Ovary (tissue), 3 donors: Measurements from ENCODE around the gene PKD2L1.

Experiments used
- CTCF ChIP-seq, 3 donors: fragments of 450-650 bp in 2 of 3; fragments of 200-600 bp in 1 of 3; IDR thresholded peaks; one replicate each; pipeline versions ENCODE4 v1.5.1 to v1.8.0; 2016 to 2022; ENCODE audit warnings: antibody characterized with exemption in 3 of 3, mild to moderate bottlenecking in 1 of 3
- EP300 ChIP-seq: sonication (generic); formaldehyde crosslinking; IDR thresholded peaks from one replicate; pipeline ENCODE4 v1.6.1; 2017; ENCODE audit warnings: antibody characterized with exemption
- POLR2A ChIP-seq: fragments of 450-650 bp; IDR thresholded peaks from one replicate; pipeline ENCODE4 v1.6.1; 2017; ENCODE audit warnings: antibody characterized with exemption, mild to moderate bottlenecking, moderate library complexity
- donor health status: DM: no; HTN: no; CAD: no.

- TF ChIP-seq CTCF (IDR thresholded peaks at IDR 0.05) (no peak), POLR2A (no peak), EP300 (no peak)
Observed at GRCh38 chr10:100238429-100238828, 91.6 kb downstream of the PKD2L1 start.
